Measurements from ENCODE around the gene LRGUK.

Gene LRGUK

DNA sequence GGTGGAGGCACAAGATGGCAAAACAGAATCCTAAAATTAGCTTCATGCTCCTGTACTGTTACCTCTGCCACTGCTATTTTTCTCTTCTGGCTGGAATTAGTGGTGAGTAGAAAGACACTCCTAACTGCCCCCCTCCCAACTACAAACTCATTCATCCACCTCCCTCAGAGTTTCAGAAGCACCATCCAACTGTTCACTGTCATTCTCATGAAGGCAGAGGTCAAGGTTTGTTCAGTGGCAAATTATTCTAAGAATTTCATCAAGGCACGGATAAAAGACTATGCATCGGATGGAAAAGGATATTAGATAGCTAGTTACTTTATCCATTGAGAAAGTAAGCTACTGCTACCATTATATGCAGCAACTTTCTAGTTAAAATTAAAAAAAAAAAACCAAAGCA is 59.7 kb downstream of the LRGUK start:
- H3K27ac ChIP-seq: no peak overlapping the region
- TF ChIP-seq, protein P1, sequence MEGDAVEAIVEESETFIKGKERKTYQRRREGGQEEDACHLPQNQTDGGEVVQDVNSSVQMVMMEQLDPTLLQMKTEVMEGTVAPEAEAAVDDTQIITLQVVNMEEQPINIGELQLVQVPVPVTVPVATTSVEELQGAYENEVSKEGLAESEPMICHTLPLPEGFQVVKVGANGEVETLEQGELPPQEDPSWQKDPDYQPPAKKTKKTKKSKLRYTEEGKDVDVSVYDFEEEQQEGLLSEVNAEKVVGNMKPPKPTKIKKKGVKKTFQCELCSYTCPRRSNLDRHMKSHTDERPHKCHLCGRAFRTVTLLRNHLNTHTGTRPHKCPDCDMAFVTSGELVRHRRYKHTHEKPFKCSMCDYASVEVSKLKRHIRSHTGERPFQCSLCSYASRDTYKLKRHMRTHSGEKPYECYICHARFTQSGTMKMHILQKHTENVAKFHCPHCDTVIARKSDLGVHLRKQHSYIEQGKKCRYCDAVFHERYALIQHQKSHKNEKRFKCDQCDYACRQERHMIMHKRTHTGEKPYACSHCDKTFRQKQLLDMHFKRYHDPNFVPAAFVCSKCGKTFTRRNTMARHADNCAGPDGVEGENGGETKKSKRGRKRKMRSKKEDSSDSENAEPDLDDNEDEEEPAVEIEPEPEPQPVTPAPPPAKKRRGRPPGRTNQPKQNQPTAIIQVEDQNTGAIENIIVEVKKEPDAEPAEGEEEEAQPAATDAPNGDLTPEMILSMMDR (conservative IDR thresholded peaks at IDR 0.05): no peak
- no peak for TF ChIP-seq ZFX (IDR thresholded peaks at IDR 0.05)

DNA sequence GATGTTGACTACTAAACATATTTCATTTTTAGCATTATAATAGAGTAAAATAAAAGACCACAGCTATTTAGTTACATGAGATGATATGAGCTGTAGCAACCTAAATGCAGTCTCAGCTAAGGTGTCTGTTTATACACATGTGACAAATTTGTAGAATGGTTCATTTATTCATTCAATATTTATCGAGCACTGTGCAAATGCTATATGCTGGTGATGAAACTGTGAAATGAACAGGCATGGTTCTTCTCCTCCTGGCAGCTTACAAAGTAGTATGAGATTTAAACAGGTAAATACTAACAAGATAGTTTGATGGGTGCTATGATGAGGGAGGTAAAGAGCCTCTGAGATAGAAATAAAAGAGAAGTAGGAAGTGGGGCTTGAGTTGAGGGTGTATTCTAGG is 60.8 kb downstream of the LRGUK start:
- H3K27ac ChIP-seq: no peak overlapping the region
- TF ChIP-seq, protein P1 (conservative IDR thresholded peaks at IDR 0.05): no peak
- TF ChIP-seq ZFX (IDR thresholded peaks at IDR 0.05): no peak

DNA sequence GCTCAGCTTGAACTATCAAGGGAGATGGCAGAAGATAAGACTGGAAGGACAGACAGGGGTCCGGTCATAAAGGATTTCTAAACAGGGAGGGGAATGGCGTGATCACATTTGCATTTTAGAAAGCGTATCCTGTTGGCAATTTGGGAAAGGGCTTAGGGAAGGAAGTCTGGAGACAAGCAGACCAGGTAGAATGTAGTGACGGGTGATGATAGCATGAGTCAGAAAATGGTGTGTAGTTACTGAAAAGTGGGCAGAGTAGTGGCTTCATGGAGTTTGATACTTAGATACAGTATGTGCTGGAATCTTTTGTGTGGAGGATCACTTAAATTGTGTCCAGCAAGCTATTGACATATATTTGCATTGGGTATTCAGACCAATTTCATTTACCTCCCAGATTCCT is 61.2 kb downstream of the LRGUK start:
- TF ChIP-seq, protein P1 (conservative IDR thresholded peaks at IDR 0.05): no peak
- no peak for TF ChIP-seq ZFX (IDR thresholded peaks at IDR 0.05)

DNA sequence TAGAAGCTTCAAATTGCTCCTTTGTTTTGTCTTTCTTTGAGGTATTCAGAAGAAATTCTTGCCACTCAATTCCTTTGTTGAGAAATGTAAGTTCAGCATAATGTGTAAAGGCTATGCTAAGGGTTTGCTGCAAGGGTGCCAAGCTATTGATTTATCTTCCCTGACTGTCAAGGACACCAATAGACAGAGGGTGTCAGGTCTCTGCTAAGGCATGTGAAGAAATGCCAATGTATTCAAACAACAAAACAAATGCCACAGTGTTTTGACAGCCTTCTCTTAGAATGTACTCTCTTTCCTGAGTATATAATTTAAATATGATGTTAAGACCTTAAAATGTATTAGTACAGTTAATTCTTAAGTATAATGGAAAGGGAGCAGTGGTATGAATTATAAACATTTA is 62.4 kb downstream of the LRGUK start:
- no peak for TF ChIP-seq ZFX (IDR thresholded peaks at IDR 0.05)
- TF ChIP-seq, protein P1 (conservative IDR thresholded peaks at IDR 0.05): no peak
- no peak overlapping the region for H3K27ac ChIP-seq

More for the DNA sequence above, 61.2 kb downstream of the LRGUK start:
- H3K27ac ChIP-seq: no peak overlapping the region

DNA sequence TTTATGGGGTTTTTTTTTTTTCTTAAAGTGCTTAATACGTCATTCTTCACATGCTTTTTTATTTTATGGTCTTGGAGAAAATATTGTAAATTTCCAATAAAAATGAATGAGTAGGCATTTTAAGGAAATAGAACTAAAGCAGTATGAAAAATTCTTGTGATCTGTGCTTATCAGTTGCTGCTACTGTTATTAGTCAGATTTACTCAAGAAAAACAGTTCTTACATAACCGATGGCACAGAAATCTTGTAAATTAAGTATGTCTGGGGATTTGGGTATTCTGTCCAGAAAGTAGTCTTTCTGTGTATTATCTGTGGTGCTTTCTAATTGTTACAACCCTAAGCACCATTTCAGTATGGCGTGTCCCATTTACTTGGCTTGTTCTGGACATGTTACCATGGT is 64.7 kb downstream of the LRGUK start:
- H3K27ac ChIP-seq: no peak overlapping the region
- TF ChIP-seq ZFX (IDR thresholded peaks at IDR 0.05): no peak
- TF ChIP-seq, protein P1 (conservative IDR thresholded peaks at IDR 0.05): no peak

DNA sequence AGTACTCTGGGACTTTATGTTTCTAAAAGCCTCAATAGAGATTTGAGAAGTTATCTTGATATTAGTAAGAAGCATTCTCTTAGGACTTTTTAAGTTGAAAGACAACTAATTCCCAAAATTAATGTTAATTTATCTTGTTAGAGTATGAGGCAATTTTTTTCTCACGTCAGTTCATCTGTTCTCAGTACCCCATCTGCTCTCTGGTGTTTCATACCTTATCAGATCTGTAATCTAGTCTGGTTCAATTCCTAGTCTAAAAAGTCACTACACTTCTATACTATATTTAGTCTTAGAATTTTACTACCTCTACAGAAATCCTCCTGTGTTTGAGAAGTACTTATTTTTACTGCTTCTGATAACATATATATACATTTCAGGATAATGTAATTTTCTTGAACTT is 66.1 kb downstream of the LRGUK start:
- no peak overlapping the region for H3K27ac ChIP-seq
- TF ChIP-seq ZFX (IDR thresholded peaks at IDR 0.05): no peak
- TF ChIP-seq, protein P1 (conservative IDR thresholded peaks at IDR 0.05): no peak

DNA sequence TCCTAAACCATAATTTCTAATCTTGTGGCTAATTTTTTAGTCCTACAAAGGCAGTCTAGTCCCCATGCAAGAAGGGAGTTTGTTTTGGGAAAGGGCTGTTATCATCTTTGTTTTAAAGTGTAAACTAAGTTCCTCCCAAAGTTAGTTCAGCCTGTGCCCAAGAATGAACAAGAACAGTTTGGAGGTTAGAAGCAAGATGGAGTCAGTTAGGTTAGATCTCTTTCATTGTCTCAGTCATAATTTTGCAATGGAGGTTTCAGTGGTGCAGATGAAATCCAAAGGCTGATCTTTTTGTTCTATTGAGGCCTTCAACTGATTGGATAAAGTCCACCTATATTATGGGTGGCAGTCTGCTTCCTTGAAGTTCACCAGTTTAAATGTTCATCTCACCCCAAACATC is 68.1 kb downstream of the LRGUK start:
- H3K27ac ChIP-seq: no peak overlapping the region
- TF ChIP-seq ZFX (IDR thresholded peaks at IDR 0.05): no peak
- TF ChIP-seq, protein P1 (conservative IDR thresholded peaks at IDR 0.05): no peak

Measured in C4-2B (cell line).